Vagina (tissue), 2 donors: ENCODE measurements around the gene KDM4B.

Experiments used
- CTCF ChIP-seq, 3 experiments: fragments of 450-650 bp in 2 of 3; fragments of 200-600 bp in 1 of 3; sonication (generic) in 1 of 3; IDR thresholded peaks; one replicate each; pipeline ENCODE4 v1.5.1; 2017 to 2019; ENCODE audit warnings: antibody characterized with exemption in 3 of 3, mild to moderate bottlenecking in 2 of 3, moderate library complexity in 2 of 3
- POLR2A ChIP-seq, 2 donors: fragments of 450-650 bp; IDR thresholded peaks; one replicate each; pipeline ENCODE4 v1.6.1; 2017; ENCODE audit warnings: antibody characterized with exemption in 2 of 2, mild to moderate bottlenecking in 2 of 2, moderate library complexity in 2 of 2

- TF ChIP-seq CTCF (IDR thresholded peaks at IDR 0.05) (no peak), POLR2A (IDR thresholded peaks at IDR 0.05) (no peak)
Measured at GRCh38 chr19:5093948-5094718, 125.2 kb downstream of the KDM4B start.
